Measurements from ENCODE around the gene LIMS2. TPM values are rescaled to one million over a fixed set of nuclear protein-coding genes. Genes with fewer than 3 reads are reported as not detected.

The LIMS2 gene
- total RNA-seq, 1 donor from 2014 or later, result 44.2 TPM

- DNase-seq (ENCODE audit: extremely low spot score in 2 of 2), result no peak
- no peaks in the 10 kb centered on the region for H3K27me3 ChIP-seq
Measured at GRCh38 chr2:127673291-127674069, 1.9 kb downstream of the LIMS2 start.

GRCh38 chr2:127672341-127673224 lies 2.7 kb downstream of the LIMS2 start:
- intact Hi-C loops (cut with DNase I), result no loop called here
- Histone ChIP-seq H3K27ac (peak overlapping the region; percentile 81), H3K4me3 (peak overlapping the region; percentile 58 to 81), H3K36me3 (no peaks in the 10 kb centered on the region), H3K4me1 (peaks cover 25% of the 10 kb centered on the region), H3K27me3 (no peaks in the 10 kb centered on the region), H3K9me3 (no peaks in the 10 kb centered on the region)
- no peak for TF ChIP-seq POLR2A (IDR thresholded peaks at IDR 0.05)
- TF ChIP-seq POLR2AphosphoS5 (IDR thresholded peaks at IDR 0.05; ENCODE audit: insufficient read depth in 1 of 2, low read depth in 1 of 2), result no peak
- no peak for TF ChIP-seq CTCF (IDR thresholded peaks at IDR 0.05)
- DNase-seq (ENCODE audit: extremely low spot score in 2 of 2), result peak in 1 of 2 donors; percentile 84

More at GRCh38 chr2:127673291-127674069, 1.9 kb downstream of the LIMS2 start:
- Histone ChIP-seq H3K9me3 (no peaks in the 10 kb centered on the region), H3K4me1 (peaks cover 25% of the 10 kb centered on the region), H3K36me3 (no peaks in the 10 kb centered on the region), H3K27ac (peak overlapping the region; percentile 81), H3K4me3 (peak overlapping the region; percentile 58 to 81)
- TF ChIP-seq POLR2AphosphoS5 (IDR thresholded peaks at IDR 0.05; ENCODE audit: insufficient read depth in 1 of 2, low read depth in 1 of 2), result no peak
- no peak for TF ChIP-seq CTCF (IDR thresholded peaks at IDR 0.05)
- TF ChIP-seq POLR2A (IDR thresholded peaks at IDR 0.05), result no peak
- intact Hi-C loops (cut with DNase I), result no loop called here

- H3K4me1 ChIP-seq, result peaks cover 25% of the 10 kb centered on the region
- no peaks in the 10 kb centered on the region for H3K9me3 ChIP-seq
- intact Hi-C loops (cut with DNase I), result no loop called here
- H3K4me3 ChIP-seq, result peak overlapping the region; percentile 58 to 81
- H3K27me3 ChIP-seq, result no peaks in the 10 kb centered on the region
- peak overlapping the region; percentile 81 for H3K27ac ChIP-seq
- DNase-seq (ENCODE audit: extremely low spot score in 2 of 2), result peak in 1 of 2 donors; percentile 75
- TF ChIP-seq POLR2AphosphoS5 (IDR thresholded peaks at IDR 0.05; ENCODE audit: insufficient read depth in 1 of 2, low read depth in 1 of 2) (no peak), POLR2A (IDR thresholded peaks at IDR 0.05) (no peak), CTCF (IDR thresholded peaks at IDR 0.05) (no peak)
- H3K36me3 ChIP-seq, result no peaks in the 10 kb centered on the region
Measured at GRCh38 chr2:127671557-127672302, 3.6 kb downstream of the LIMS2 start.

GRCh38 chr2:127670957-127671290 lies 4.4 kb downstream of the LIMS2 start:
- Histone ChIP-seq H3K27me3 (no peaks in the 10 kb centered on the region), H3K4me1 (peaks cover 19% of the 10 kb centered on the region), H3K27ac (no peak overlapping the region), H3K4me3 (no peak overlapping the region), H3K36me3 (no peaks in the 10 kb centered on the region), H3K9me3 (no peaks in the 10 kb centered on the region)
- intact Hi-C loops (cut with DNase I), result no loop called here
- DNase-seq (ENCODE audit: extremely low spot score in 2 of 2), result peak in 1 of 2 donors; percentile 42
- TF ChIP-seq POLR2AphosphoS5 (IDR thresholded peaks at IDR 0.05; ENCODE audit: insufficient read depth in 1 of 2, low read depth in 1 of 2) (no peak), POLR2A (IDR thresholded peaks at IDR 0.05) (no peak), CTCF (IDR thresholded peaks at IDR 0.05) (no peak)
